Ramos (cell line): ENCODE measurements around the gene CATSPERE.
"Not testable (repeated sequence)": the region's sequence is repeated elsewhere in the genome, so short reads cannot be mapped to it uniquely, and the experiment has no call there.

Experiments used
- in situ Hi-C: fragments of 300-500 bp; cut with MboI; formaldehyde crosslinking; loops from one replicate; pipeline ENCODE4 v1.14.3; 2022; ENCODE audit warnings: low sequenced_read_pairs; ENCODE audit not compliant: unreplicated experiment

Gene CATSPERE

GRCh38 chr1:244448279-244449036 is 12.6 kb upstream of the CATSPERE start:
- in situ Hi-C loops, result no loop called here

GRCh38 chr1:244449936-244450508 is 11.1 kb upstream of the CATSPERE start:
- in situ Hi-C loops, result loop anchor here (10.0 kb wide), 1 partner anchor 205 kb away; the partner anchor contains the start of gene DESI2

- in situ Hi-C loops, result loop anchor here (10.0 kb wide), 1 partner anchor 204 kb away; the partner anchor contains the start of gene DESI2
Observed at GRCh38 chr1:244450597-244451538, 10.2 kb upstream of the CATSPERE start.

GRCh38 chr1:244451539-244451950 is 9.5 kb upstream of the CATSPERE start, which contains the start of gene ADSS2:
TSS of gene ADSS2 (minus strand) at chr1:244451909. CDS start at chr1:244451817, 92 bp downstream.
- in situ Hi-C loops, result loop anchor here (10.0 kb wide), 1 partner anchor 203 kb away; the partner anchor contains the start of gene DESI2

- in situ Hi-C loops, result loop anchor here (10.0 kb wide), 1 partner anchor 203 kb away; the partner anchor contains the start of gene DESI2
Observed at GRCh38 chr1:244451951-244452795, 8.9 kb upstream of the CATSPERE start.

GRCh38 chr1:244454412-244454811 is 6.7 kb upstream of the CATSPERE start:
- in situ Hi-C loops, result loop anchor here (10.0 kb wide), 1 partner anchor 200 kb away; the partner anchor contains the start of gene DESI2

GRCh38 chr1:244456586-244456985 is 4.5 kb upstream of the CATSPERE start:
- in situ Hi-C loops, result loop anchor here (10.0 kb wide), 1 partner anchor 198 kb away; the partner anchor contains the start of gene DESI2

- in situ Hi-C loops, result loop anchor here (10.0 kb wide), 1 partner anchor 196 kb away; the partner anchor contains the start of gene DESI2
Observed at GRCh38 chr1:244458781-244459180, 2.3 kb upstream of the CATSPERE start.

- in situ Hi-C loops, result no loop called here
Observed at GRCh38 chr1:244460197-244460596, 876 bp upstream of the CATSPERE start.

- in situ Hi-C loops, result no loop called here
Observed at GRCh38 chr1:244466724-244467123, 5.7 kb downstream of the CATSPERE start.

- in situ Hi-C loops, result no loop called here
Observed at GRCh38 chr1:244473059-244473605, 12.1 kb downstream of the CATSPERE start.

- in situ Hi-C loops, result not testable (repeated sequence)
Observed at GRCh38 chr1:244484971-244485370, 23.9 kb downstream of the CATSPERE start.

- in situ Hi-C loops, result no loop called here
Observed at GRCh38 chr1:244494653-244495052, 33.6 kb downstream of the CATSPERE start.

GRCh38 chr1:244496186-244496585 is 35.1 kb downstream of the CATSPERE start:
- in situ Hi-C loops, result no loop called here

- in situ Hi-C loops, result no loop called here
Observed at GRCh38 chr1:244497805-244498204, 36.7 kb downstream of the CATSPERE start.

GRCh38 chr1:244499484-244499883 is 38.4 kb downstream of the CATSPERE start:
- in situ Hi-C loops, result not testable (repeated sequence)

- in situ Hi-C loops, result not testable (repeated sequence)
Observed at GRCh38 chr1:244500515-244500914, 39.4 kb downstream of the CATSPERE start.

GRCh38 chr1:244502630-244503029 is 41.6 kb downstream of the CATSPERE start:
- in situ Hi-C loops, result no loop called here

GRCh38 chr1:244513493-244513892 is 52.4 kb downstream of the CATSPERE start:
- in situ Hi-C loops, result no loop called here
